GM19193 (cell line): ENCODE data around the gene CLDN9.

ENCODE experiments used
- POLR2A ChIP-seq: IDR thresholded peaks from 4 replicates; pipeline ENCODE4 v1.6.1; 2011; ENCODE audit not compliant: insufficient read depth, insufficient read length; ENCODE audit errors: extremely low read depth

Gene CLDN9

GRCh38 chr16:3012828-3013420, at the start of gene CLDN9:
Gene CLDN9 (plus strand): TSS chr16:3012923. CDS start chr16:3013363, 440 bp downstream.
- TF ChIP-seq POLR2A: no peak

GRCh38 chr16:2963074-2963722, 49.5 kb upstream of the CLDN9 start:
- no peak for TF ChIP-seq POLR2A

GRCh38 chr16:2963723-2964474, 48.8 kb upstream of the CLDN9 start, which contains the start of gene KREMEN2:
Gene KREMEN2 (plus strand): TSS chr16:2964275. CDS start chr16:2964521, 246 bp downstream.
- no peak for TF ChIP-seq POLR2A

GRCh38 chr16:2964475-2965336, 48.0 kb upstream of the CLDN9 start:
- no peak for TF ChIP-seq POLR2A

- TF ChIP-seq POLR2A: no peak
Observed at GRCh38 chr16:2966043-2966807, 46.5 kb upstream of the CLDN9 start.

- TF ChIP-seq POLR2A: no peak
Observed at GRCh38 chr16:2966808-2967191, 45.9 kb upstream of the CLDN9 start.

GRCh38 chr16:2967211-2967631, 45.5 kb upstream of the CLDN9 start:
- TF ChIP-seq POLR2A: no peak

GRCh38 chr16:2967721-2968161, 45.0 kb upstream of the CLDN9 start:
- TF ChIP-seq POLR2A: no peak

- no peak for TF ChIP-seq POLR2A
Observed at GRCh38 chr16:2968368-2968737, 44.4 kb upstream of the CLDN9 start.

- peak; percentile 57 for TF ChIP-seq POLR2A
Observed at GRCh38 chr16:2968738-2969544, 43.8 kb upstream of the CLDN9 start, which contains the start of gene PAQR4. Gene PAQR4 (plus strand): TSS chr16:2969348. CDS start chr16:2969675, 327 bp downstream.

- peak; percentile 40 for TF ChIP-seq POLR2A
Observed at GRCh38 chr16:2969545-2970521, 42.9 kb upstream of the CLDN9 start.

- TF ChIP-seq POLR2A: no peak
Observed at GRCh38 chr16:2970563-2970962, 42.2 kb upstream of the CLDN9 start.

GRCh38 chr16:2971134-2971984, 41.4 kb upstream of the CLDN9 start:
- TF ChIP-seq POLR2A: no peak
